Measurements from ENCODE around the gene ANO10. TPM values are rescaled to one million over a fixed set of nuclear protein-coding genes. Genes with fewer than 3 reads are reported as not detected.
A peak's percentile ranks its signal among the peaks of the same experiment; 100 is the strongest.
"Not testable (repeated sequence)": the region's sequence is repeated elsewhere in the genome, so short reads cannot be mapped to it uniquely, and the experiment has no call there.

ANO10 gene
- polyA plus RNA-seq, 3 donors: 32.4 to 41.3 (median 38.8) TPM

- DNase-seq (ENCODE audit: extremely low read depth in 1 of 11, low read depth in 9 of 11, low spot score in 4 of 11): not testable (repeated sequence)
These were observed 28.2 kb downstream of the ANO10 start for GRCh38 chr3:43593588-43593987.

- DNase-seq (ENCODE audit: extremely low read depth in 1 of 11, low read depth in 9 of 11, low spot score in 4 of 11): not testable (repeated sequence)
These were observed 29.9 kb downstream of the ANO10 start for GRCh38 chr3:43591866-43592265.

- no peak for DNase-seq (ENCODE audit: extremely low read depth in 1 of 11, low read depth in 9 of 11, low spot score in 4 of 11)
These were observed 34.5 kb downstream of the ANO10 start for GRCh38 chr3:43587303-43587702.

- DNase-seq (ENCODE audit: extremely low read depth in 1 of 11, low read depth in 9 of 11, low spot score in 4 of 11): no peak
These were observed 37.6 kb downstream of the ANO10 start for GRCh38 chr3:43584043-43584826.

DNA sequence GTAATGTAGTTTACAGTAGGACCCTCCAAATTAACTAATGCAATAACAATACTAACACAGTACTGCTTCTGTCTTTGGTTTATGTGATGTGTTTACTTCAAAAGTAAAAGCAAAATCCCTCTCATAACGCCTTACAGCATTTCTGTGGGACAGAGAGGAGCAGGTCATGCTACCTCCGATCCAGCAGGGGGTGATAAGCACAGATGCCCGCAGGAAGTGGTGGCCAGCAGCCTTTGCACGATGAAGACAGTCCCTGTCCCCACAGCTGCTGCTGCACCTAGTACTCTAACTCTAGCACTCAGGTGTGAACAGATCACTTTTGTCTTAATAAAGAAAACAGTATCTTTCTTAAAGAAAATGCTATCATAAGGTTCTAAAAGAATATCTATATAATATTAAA is 38.3 kb downstream of the ANO10 start:
- no peak for DNase-seq (ENCODE audit: extremely low read depth in 1 of 11, low read depth in 9 of 11, low spot score in 4 of 11)

DNA sequence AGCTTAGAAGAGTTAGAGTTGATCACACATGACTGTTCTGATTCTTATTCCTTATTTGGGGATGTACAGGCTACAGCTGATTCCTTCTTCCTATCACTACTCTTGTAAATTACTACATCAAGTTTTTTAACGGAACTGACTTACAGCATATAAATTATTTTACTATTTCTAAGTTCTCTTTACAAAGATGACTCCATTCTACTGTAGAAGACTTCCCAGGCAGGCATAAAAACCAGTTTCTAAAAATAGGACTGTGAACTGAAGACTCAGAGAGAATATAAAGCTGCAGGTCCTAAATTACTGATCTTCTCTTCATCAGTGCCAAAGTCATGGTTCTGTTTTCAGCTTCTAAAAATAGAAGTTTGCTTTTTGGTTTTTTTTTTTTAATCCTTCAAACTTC is 38.9 kb downstream of the ANO10 start:
- no peak for DNase-seq (ENCODE audit: extremely low read depth in 1 of 11, low read depth in 9 of 11, low spot score in 4 of 11)

- no peak for DNase-seq (ENCODE audit: extremely low read depth in 1 of 11, low read depth in 9 of 11, low spot score in 4 of 11)
These were observed 40.5 kb downstream of the ANO10 start for GRCh38 chr3:43581343-43581742.

- no peak for DNase-seq (ENCODE audit: extremely low read depth in 1 of 11, low read depth in 9 of 11, low spot score in 4 of 11)
These were observed 41.6 kb downstream of the ANO10 start for GRCh38 chr3:43580181-43580580.

DNA sequence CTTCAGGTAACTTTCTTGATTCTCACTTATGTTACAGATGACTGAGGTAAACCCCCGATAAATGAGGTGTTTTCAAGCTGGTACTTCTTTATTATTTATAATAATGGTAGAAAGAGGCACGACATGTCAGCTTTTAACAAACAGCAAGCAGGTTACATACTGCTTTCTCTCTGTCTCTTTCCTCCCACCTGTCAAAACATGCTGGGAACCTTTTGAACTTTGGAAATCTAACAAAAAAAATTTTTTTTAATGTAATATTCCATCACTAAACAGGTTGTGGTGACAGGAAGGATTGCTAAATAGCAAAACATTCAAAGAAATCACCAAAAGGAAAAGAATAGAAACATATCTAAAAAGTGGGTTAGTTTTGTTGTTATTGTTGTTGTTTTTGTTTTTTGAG is 48.2 kb downstream of the ANO10 start:
- no peak for DNase-seq (ENCODE audit: extremely low read depth in 1 of 11, low read depth in 9 of 11, low spot score in 4 of 11)

- DNase-seq (ENCODE audit: extremely low read depth in 1 of 11, low read depth in 9 of 11, low spot score in 4 of 11): not testable (repeated sequence)
These were observed 56.0 kb downstream of the ANO10 start for GRCh38 chr3:43565661-43566341.

GRCh38 chr3:43559961-43560360 is 61.9 kb downstream of the ANO10 start:
- DNase-seq (ENCODE audit: extremely low read depth in 1 of 11, low read depth in 9 of 11, low spot score in 4 of 11): no peak

GRCh38 chr3:43558171-43558570 is 63.6 kb downstream of the ANO10 start:
- no peak for DNase-seq (ENCODE audit: extremely low read depth in 1 of 11, low read depth in 9 of 11, low spot score in 4 of 11)

- no peak for DNase-seq (ENCODE audit: extremely low read depth in 1 of 11, low read depth in 9 of 11, low spot score in 4 of 11)
These were observed 72.1 kb downstream of the ANO10 start for GRCh38 chr3:43549626-43550290.

DNA sequence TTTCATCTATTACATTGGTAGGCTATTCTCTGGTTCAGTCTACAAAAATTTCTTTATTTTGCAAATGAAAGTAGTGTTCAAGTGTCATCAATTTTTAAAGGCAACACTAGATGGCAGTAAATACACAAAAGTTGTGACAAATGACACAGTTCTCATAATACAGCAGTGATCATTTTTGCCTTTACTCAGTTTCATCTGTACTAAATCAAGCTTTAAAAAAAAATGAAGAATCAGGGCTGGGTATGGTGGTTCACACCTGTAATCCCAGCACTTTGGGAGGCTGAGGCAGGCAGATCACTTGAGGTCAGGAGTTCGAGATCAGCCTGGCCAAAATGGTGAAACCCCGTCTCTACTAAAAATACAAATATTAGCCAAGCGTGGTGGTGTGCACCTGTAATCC is 77.5 kb downstream of the ANO10 start:
- peak; percentile 8 to 55 (median 26) for DNase-seq (ENCODE audit: extremely low read depth in 1 of 11, low read depth in 9 of 11, low spot score in 4 of 11)

DNA sequence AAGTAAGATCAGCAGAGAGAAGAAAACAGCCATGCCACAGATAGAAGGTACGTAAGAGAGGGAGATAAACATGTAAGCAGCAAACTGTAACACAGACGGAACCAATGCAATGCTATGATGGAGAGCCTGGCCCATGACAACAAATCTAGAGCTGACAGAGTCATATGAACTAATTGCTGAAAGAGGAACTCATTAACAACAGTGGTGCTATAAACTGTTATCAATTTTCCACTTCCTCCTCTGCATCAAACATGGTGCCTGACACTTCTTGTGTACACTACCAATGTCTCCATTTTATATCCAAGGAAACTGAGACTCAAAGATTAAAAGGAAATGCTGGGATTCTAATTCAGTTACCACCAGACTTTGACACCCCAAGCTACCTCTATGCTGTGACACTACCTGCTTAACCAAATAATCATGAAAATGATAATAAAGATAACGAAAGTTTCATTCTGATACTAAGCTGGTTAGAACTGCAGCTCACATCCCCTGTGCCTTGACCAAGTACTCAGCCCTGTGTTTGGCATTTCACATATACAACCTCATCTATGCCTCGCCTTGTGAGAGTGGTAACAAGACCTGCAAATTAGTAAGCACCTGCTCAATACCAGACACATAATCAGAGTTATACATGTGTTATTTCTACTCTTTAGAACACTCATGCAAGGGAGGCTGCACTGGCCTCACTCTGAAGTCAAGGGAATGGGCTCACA is 79.3 kb downstream of the ANO10 start:
- no peak for DNase-seq (ENCODE audit: extremely low read depth in 1 of 11, low read depth in 9 of 11, low spot score in 4 of 11)

DNA sequence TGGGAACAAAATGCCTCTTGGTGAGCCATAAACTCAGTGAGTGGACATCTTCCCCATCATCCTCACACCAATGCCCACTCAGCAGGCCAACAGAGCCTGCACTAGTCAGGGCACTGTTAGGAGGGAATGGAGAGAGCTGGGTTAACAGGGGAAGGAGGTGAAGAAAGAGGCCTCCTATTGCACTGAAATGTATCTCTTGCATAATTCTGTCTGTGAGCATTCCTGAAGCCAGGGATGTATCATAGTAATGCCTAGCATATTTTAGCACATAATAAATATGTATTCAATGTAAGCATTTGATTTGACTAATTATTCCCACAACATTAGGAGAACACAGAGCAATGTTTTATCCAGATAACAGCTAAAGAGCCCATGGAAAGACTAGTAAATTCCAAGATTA is 81.2 kb downstream of the ANO10 start:
- no peak for DNase-seq (ENCODE audit: extremely low read depth in 1 of 11, low read depth in 9 of 11, low spot score in 4 of 11)

- DNase-seq (ENCODE audit: extremely low read depth in 1 of 11, low read depth in 9 of 11, low spot score in 4 of 11): no peak
These were observed 82.5 kb downstream of the ANO10 start for GRCh38 chr3:43539321-43539720.

GRCh38 chr3:43537225-43537624 is 84.6 kb downstream of the ANO10 start:
- no peak for DNase-seq (ENCODE audit: extremely low read depth in 1 of 11, low read depth in 9 of 11, low spot score in 4 of 11)

DNA sequence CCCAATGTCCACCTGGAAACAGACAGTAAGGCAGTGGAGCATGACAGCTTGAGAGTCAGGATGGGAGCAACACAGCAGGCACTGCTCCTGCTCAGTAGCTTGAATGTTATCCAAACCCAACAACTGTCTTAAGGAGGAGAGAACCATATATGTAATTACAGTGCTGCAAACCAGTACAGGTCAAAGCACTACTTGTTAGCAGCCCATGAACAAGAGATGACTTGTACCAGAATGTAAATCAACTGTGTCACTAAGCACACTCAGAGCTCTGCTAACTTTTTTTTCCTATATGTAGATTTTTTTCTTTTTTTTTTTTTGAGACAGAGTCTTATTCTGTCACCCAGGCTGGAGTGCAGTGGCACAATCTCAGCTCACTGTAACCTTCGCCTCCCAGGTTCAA is 87.1 kb downstream of the ANO10 start:
- DNase-seq (ENCODE audit: extremely low read depth in 1 of 11, low read depth in 9 of 11, low spot score in 4 of 11): no peak

DNA sequence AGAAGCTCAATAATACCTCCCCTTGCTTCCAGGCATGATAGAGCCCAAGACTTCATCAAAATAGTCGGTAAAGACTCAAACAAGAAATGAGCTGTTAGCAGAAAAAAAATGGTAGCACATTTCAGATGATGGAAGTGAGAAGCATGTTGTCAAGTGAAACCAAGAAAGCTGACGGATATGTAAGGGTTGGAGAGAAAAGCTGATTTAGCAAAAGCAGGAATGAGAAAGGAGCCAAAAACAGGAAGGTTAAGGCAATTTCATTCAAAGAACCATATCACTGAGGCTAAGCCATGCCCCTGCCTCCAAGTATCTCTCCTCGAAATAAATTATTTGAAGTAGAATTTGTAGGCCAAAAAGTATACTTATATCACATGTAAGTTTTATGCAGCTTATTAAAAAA is 88.8 kb downstream of the ANO10 start:
- DNase-seq (ENCODE audit: extremely low read depth in 1 of 11, low read depth in 9 of 11, low spot score in 4 of 11): no peak
